ENCODE measurements around the gene MRPL52. TPM values are rescaled to one million over a fixed set of nuclear protein-coding genes. Genes with fewer than 3 reads are reported as not detected.

The MRPL52 gene
- total and polyA plus RNA-seq, 2 of the 13 experiments (the other 11 are each of a cell fraction or from before 2014, with no cell fraction given): 118 to 329 TPM

DNA sequence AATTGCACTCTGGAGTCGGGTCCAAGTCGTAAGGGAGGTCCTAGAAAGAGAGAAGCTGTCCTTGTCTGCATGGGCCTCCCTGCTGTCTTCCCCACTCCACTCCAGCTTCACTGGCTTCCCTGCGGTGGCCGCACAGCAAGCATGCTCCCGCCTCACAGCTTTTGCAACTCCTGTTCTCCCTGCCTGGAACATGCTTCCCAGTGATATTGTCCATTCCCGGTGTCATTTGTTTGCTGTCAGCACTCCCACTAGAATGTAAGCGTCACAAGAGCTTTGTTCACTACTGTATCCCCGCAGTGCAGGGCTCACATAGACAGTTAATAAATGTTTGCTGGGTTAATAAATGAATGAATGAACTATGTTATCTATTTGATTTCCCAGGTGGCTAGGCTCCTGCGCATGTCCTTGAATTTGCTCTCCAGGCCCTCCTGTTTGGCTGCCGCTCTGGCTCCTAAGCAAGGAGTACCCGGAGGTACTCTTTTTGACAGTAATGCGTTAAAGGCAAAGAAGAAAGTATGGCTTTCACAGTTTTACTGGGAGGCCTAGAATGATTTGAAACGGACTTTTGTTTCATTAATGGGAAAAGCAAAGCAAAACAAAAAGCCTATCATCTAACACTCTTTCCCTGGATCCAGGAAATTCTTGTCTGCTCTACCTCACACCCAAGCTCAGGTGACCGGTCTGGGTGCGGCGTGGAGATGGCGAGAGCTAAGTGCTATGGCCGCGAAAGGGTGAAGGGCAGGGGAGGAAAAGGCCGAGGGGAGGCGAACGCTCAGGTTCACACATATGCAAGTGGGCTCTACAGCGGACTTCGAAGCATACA is 8.3 kb upstream of the MRPL52 start (continued):
- TF ChIP-seq, protein P1, sequence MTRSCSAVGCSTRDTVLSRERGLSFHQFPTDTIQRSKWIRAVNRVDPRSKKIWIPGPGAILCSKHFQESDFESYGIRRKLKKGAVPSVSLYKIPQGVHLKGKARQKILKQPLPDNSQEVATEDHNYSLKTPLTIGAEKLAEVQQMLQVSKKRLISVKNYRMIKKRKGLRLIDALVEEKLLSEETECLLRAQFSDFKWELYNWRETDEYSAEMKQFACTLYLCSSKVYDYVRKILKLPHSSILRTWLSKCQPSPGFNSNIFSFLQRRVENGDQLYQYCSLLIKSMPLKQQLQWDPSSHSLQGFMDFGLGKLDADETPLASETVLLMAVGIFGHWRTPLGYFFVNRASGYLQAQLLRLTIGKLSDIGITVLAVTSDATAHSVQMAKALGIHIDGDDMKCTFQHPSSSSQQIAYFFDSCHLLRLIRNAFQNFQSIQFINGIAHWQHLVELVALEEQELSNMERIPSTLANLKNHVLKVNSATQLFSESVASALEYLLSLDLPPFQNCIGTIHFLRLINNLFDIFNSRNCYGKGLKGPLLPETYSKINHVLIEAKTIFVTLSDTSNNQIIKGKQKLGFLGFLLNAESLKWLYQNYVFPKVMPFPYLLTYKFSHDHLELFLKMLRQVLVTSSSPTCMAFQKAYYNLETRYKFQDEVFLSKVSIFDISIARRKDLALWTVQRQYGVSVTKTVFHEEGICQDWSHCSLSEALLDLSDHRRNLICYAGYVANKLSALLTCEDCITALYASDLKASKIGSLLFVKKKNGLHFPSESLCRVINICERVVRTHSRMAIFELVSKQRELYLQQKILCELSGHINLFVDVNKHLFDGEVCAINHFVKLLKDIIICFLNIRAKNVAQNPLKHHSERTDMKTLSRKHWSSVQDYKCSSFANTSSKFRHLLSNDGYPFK (CRISPR knock-in tag; IDR thresholded peaks at IDR 0.05; ENCODE audit: borderline replicate concordance): peak; percentile 85
- no peak for TF ChIP-seq MAFG (CRISPR knock-in tag; IDR thresholded peaks at IDR 0.05)
- TF ChIP-seq ZKSCAN1 (IDR thresholded peaks at IDR 0.05; ENCODE audit: low read length): no peak
- TF ChIP-seq, protein P2, sequence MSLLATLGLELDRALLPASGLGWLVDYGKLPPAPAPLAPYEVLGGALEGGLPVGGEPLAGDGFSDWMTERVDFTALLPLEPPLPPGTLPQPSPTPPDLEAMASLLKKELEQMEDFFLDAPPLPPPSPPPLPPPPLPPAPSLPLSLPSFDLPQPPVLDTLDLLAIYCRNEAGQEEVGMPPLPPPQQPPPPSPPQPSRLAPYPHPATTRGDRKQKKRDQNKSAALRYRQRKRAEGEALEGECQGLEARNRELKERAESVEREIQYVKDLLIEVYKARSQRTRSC (CRISPR knock-in tag; IDR thresholded peaks at IDR 0.05; ENCODE audit: low read depth): 0 out of 2 replicates have a peak, but pooled peaks have one; percentile 44
- TF ChIP-seq ISX (CRISPR knock-in tag; conservative IDR thresholded peaks at IDR 0.05): no peak
- TF ChIP-seq ZMAT3 (CRISPR knock-in tag; conservative IDR thresholded peaks at IDR 0.05): peak; percentile 93
- TF ChIP-seq POLR2AphosphoS2 (IDR thresholded peaks at IDR 0.05; ENCODE audit: low read depth, low read length): no peak
- TF ChIP-seq, protein P3, sequence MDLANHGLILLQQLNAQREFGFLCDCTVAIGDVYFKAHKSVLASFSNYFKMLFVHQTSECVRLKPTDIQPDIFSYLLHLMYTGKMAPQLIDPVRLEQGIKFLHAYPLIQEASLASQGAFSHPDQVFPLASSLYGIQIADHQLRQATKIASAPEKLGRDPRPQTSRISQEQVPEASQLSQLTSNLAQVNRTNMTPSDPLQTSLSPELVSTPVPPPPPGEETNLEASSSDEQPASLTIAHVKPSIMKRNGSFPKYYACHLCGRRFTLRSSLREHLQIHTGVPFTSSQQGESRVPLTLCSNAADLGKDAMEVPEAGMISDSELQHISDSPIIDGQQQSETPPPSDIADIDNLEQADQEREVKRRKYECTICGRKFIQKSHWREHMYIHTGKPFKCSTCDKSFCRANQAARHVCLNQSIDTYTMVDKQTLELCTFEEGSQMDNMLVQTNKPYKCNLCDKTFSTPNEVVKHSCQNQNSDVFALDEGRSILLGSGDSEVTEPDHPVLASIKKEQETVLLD (CRISPR knock-in tag; IDR thresholded peaks at IDR 0.05; ENCODE audit: low read depth): no peak
- TF ChIP-seq, protein P4, sequence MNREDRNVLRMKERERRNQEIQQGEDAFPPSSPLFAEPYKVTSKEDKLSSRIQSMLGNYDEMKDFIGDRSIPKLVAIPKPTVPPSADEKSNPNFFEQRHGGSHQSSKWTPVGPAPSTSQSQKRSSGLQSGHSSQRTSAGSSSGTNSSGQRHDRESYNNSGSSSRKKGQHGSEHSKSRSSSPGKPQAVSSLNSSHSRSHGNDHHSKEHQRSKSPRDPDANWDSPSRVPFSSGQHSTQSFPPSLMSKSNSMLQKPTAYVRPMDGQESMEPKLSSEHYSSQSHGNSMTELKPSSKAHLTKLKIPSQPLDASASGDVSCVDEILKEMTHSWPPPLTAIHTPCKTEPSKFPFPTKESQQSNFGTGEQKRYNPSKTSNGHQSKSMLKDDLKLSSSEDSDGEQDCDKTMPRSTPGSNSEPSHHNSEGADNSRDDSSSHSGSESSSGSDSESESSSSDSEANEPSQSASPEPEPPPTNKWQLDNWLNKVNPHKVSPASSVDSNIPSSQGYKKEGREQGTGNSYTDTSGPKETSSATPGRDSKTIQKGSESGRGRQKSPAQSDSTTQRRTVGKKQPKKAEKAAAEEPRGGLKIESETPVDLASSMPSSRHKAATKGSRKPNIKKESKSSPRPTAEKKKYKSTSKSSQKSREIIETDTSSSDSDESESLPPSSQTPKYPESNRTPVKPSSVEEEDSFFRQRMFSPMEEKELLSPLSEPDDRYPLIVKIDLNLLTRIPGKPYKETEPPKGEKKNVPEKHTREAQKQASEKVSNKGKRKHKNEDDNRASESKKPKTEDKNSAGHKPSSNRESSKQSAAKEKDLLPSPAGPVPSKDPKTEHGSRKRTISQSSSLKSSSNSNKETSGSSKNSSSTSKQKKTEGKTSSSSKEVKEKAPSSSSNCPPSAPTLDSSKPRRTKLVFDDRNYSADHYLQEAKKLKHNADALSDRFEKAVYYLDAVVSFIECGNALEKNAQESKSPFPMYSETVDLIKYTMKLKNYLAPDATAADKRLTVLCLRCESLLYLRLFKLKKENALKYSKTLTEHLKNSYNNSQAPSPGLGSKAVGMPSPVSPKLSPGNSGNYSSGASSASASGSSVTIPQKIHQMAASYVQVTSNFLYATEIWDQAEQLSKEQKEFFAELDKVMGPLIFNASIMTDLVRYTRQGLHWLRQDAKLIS (CRISPR knock-in tag; IDR thresholded peaks at IDR 0.05): 0 out of 2 replicates have a peak, but pooled peaks have one; percentile 68
- TF ChIP-seq, protein P5, sequence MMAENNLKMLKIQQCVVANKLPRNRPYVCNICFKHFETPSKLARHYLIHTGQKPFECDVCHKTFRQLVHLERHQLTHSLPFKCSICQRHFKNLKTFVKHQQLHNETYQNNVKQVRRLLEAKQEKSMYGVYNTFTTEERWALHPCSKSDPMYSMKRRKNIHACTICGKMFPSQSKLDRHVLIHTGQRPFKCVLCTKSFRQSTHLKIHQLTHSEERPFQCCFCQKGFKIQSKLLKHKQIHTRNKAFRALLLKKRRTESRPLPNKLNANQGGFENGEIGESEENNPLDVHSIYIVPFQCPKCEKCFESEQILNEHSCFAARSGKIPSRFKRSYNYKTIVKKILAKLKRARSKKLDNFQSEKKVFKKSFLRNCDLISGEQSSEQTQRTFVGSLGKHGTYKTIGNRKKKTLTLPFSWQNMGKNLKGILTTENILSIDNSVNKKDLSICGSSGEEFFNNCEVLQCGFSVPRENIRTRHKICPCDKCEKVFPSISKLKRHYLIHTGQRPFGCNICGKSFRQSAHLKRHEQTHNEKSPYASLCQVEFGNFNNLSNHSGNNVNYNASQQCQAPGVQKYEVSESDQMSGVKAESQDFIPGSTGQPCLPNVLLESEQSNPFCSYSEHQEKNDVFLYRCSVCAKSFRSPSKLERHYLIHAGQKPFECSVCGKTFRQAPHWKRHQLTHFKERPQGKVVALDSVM (CRISPR knock-in tag; IDR thresholded peaks at IDR 0.05): no peak
- no peak for TF ChIP-seq TEAD2 (CRISPR knock-in tag; IDR thresholded peaks at IDR 0.05)
- TF ChIP-seq, protein P6, sequence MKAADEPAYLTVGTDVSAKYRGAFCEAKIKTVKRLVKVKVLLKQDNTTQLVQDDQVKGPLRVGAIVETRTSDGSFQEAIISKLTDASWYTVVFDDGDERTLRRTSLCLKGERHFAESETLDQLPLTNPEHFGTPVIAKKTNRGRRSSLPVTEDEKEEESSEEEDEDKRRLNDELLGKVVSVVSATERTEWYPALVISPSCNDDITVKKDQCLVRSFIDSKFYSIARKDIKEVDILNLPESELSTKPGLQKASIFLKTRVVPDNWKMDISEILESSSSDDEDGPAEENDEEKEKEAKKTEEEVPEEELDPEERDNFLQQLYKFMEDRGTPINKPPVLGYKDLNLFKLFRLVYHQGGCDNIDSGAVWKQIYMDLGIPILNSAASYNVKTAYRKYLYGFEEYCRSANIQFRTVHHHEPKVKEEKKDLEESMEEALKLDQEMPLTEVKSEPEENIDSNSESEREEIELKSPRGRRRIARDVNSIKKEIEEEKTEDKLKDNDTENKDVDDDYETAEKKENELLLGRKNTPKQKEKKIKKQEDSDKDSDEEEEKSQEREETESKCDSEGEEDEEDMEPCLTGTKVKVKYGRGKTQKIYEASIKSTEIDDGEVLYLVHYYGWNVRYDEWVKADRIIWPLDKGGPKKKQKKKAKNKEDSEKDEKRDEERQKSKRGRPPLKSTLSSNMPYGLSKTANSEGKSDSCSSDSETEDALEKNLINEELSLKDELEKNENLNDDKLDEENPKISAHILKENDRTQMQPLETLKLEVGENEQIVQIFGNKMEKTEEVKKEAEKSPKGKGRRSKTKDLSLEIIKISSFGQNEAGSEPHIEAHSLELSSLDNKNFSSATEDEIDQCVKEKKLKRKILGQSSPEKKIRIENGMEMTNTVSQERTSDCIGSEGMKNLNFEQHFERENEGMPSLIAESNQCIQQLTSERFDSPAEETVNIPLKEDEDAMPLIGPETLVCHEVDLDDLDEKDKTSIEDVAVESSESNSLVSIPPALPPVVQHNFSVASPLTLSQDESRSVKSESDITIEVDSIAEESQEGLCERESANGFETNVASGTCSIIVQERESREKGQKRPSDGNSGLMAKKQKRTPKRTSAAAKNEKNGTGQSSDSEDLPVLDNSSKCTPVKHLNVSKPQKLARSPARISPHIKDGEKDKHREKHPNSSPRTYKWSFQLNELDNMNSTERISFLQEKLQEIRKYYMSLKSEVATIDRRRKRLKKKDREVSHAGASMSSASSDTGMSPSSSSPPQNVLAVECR (CRISPR knock-in tag; IDR thresholded peaks at IDR 0.05; ENCODE audit: borderline replicate concordance): peak; percentile 68; the same call in 1 of the 2 replicates

Data from HepG2 (cell line).